Cardiac fibroblast (primary cell): ENCODE data around the gene IL6.

Experiments
- DNase-seq, 2 donors: peaks; one replicate each; pipeline versions ENCODE4 v3.0.0 to v3.0.0-alpha.2; 2010; ENCODE audit warnings: low read depth in 2 of 2
- H3K4me3 ChIP-seq, 2 donors: replicated peaks in 1 of 2; 1 replicate in 1 of 2; 2 replicates in 1 of 2; pipeline ENCODE4 v1.5.1; 2011; ENCODE audit warnings: low read depth in 2 of 2, low read length in 2 of 2, mild to moderate bottlenecking in 2 of 2, moderate library complexity in 1 of 2
- TF ChIP-seq, protein P1 (sequence below): IDR thresholded peaks from one replicate; pipeline ENCODE4 v1.5.1; 2011; ENCODE audit warnings: low read depth, mild to moderate bottlenecking, low read length, inconsistent platforms

Gene IL6

DNA sequence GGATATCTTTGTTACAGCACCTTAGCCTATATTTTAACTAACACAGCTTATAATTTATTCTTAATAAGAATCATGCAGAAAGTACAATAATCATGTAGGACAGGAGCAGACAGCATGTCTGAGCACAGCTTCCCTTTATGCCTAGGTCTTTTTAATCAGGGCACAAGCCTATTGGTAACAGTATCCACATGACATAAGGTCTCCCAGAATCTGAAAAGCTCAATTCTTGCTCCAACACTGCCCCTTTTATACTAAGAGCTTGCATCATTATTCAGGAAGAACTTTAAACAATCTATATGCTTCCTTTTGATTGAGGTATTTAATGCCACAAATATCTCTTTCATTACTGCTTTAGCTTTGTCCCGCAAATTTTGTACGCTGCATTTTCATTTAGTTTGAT lies 31.6 kb downstream of the IL6 start:
- no peak overlapping the region for H3K4me3 ChIP-seq
- DNase-seq, result no peak
- TF ChIP-seq, protein P1, sequence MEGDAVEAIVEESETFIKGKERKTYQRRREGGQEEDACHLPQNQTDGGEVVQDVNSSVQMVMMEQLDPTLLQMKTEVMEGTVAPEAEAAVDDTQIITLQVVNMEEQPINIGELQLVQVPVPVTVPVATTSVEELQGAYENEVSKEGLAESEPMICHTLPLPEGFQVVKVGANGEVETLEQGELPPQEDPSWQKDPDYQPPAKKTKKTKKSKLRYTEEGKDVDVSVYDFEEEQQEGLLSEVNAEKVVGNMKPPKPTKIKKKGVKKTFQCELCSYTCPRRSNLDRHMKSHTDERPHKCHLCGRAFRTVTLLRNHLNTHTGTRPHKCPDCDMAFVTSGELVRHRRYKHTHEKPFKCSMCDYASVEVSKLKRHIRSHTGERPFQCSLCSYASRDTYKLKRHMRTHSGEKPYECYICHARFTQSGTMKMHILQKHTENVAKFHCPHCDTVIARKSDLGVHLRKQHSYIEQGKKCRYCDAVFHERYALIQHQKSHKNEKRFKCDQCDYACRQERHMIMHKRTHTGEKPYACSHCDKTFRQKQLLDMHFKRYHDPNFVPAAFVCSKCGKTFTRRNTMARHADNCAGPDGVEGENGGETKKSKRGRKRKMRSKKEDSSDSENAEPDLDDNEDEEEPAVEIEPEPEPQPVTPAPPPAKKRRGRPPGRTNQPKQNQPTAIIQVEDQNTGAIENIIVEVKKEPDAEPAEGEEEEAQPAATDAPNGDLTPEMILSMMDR, result no peak

DNA sequence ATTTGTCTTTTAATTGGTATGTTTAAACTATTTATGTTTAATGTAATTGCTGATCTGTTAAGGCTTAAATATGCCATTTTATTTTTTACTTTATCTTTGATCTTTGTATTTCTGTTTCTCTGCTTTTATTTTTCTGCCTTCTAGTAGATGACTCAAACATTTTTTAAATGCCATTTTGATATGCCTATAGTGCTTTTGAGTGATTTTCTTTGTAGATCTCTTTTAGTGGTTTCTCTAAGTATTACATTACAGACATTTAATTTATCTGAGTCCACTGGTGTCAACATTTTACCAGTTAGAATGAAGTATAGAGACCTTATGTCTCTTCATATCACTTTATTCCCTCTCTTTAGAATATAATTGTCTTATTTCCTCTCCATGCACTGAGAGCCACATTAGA lies 32.7 kb downstream of the IL6 start:
- DNase-seq, result peak in 1 of 2 donors; percentile 18
- no peak overlapping the region for H3K4me3 ChIP-seq
- TF ChIP-seq, protein P1, result no peak

DNA sequence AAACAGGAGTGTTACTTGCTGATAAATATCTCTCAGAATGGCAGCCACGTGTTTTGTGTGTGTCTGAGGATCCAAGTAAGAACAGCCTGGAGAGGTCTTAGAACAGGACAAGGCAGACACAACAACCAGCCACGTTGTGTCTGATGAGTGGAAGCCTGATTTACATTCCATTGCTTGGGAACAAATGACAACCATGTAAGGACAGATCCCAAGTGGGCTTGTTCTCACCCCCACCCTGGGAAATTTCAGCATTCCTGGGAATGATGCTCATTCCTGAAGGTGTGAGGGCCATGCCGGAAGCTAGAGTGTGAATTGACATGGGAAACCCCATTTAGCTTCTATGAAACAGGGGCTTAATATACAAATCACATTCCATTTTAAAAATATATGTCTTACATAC lies 35.9 kb downstream of the IL6 start:
- H3K4me3 ChIP-seq, result no peak overlapping the region
- TF ChIP-seq, protein P1, result no peak
- no peak for DNase-seq

DNA sequence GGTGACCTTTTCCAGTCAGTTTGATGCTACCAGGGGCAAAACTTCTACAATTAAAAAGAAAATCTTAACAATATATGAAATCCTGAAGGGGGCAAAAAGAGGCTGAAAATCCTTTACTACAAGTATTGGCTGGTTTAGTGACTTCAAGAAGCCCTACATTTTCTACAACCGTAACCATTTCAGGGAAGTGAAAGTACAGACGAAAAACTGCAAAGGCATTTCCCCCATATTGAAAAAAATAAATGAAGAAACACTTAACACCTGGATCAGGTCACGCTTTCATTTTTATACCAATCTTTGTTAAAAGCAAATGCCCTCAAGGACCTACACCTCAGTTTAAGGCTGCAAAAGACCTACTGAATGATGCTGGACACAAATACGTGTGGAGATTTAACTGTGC lies 38.6 kb downstream of the IL6 start:
- no peak overlapping the region for H3K4me3 ChIP-seq
- no peak for DNase-seq
- TF ChIP-seq, protein P1, result no peak

DNA sequence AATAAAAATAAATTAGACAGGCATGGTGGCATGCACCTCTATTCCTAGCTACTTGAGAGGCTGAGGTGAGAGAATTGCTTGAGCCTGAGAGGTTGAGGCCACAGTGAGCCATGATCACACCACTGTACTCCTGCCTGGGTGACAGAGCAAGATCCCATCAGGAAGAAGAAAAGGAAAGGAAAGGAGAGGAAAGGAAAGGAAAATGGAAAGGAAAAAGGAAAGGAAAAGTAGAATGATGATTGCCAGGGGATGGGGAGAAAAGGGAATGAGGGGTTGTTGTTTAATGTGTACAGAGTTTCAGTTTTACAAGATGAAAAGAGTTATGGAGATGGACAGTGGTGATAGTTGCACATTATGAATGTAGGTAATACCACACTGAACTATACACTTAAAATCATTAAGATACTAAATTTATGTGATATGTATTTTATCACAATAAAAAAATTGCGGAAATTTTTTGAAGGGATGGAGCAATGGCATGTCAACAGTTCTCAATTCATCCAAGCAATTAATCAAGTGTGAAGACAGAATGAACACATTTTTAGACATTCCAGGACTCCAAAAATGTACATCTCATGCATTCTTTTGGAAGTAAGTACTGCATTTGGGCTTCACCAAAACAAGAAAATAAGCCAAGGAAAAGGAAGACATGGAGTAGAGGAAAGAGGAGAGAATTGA lies 44.3 kb downstream of the IL6 start:
- H3K4me3 ChIP-seq, result no peak overlapping the region
- TF ChIP-seq, protein P1, result no peak
- no peak for DNase-seq

DNA sequence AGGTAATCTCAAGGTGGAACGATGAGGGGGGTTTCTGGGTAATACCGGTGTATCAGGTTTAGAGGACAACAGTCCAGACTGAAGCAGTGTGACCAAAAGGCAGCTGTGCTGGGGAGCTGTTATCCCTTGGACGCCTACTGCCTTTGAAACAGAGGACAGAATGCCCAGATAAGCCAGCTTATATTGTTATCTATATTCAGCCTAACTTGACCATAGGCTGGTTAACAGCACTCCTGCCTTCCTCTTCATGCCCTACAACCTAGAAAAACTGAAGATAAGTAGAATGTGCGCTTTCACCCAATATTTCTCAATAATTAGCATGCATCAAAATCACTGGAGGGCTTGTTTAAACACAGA lies 44.9 kb downstream of the IL6 start:
- TF ChIP-seq, protein P1, result no peak
- H3K4me3 ChIP-seq, result no peak overlapping the region

DNA sequence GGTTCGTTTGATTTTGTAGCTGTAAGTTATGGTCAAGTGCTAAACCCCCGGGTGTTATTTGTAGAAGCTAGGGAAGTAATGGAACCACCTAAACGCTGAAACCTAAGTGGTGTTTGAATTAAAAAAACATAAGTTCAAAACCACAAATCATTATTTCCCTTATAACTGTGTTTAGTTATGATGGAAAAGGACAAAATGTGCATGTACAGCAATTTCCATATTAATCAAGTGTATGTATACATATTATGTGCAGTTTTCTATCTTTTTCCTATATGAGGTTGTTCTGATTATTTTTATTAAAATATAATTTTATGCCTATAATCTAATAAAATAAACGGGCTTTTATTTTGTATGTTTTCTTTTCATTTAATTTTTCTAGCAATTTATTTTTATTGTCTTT lies 45.9 kb downstream of the IL6 start:
- DNase-seq, result no peak
- H3K4me3 ChIP-seq, result no peak overlapping the region
- TF ChIP-seq, protein P1, result no peak

More for the DNA sequence above, 44.9 kb downstream of the IL6 start:
- DNase-seq, result no peak
